WTC11 (cell line): ENCODE results near the gene PTPRH.

Source experiments
- CTCF ChIP-seq: fragments of 200-600 bp; IDR thresholded peaks from 2 replicates; pipeline ENCODE4 v1.8.0; 2022; ENCODE audit warnings: antibody characterized with exemption
- E2F4 ChIP-seq: sonication (generic); formaldehyde crosslinking; IDR thresholded peaks from 2 replicates; pipeline ENCODE4 v1.8.1; 2022; ENCODE audit warnings: low read depth, mild to moderate bottlenecking, moderate library complexity, missing genetic modification reagents, borderline replicate concordance
- FOXJ3 ChIP-seq: sonication (generic); formaldehyde crosslinking; IDR thresholded peaks from 2 replicates; pipeline ENCODE4 v1.9.0; 2021; ENCODE audit warnings: missing genetic modification reagents, mild to moderate bottlenecking, borderline replicate concordance
- MAX ChIP-seq: sonication (generic); formaldehyde crosslinking; IDR thresholded peaks from 2 replicates; pipeline ENCODE4 v1.8.0; 2022; ENCODE audit warnings: mild to moderate bottlenecking, missing genetic modification reagents
- NR1H2 ChIP-seq: sonication (generic); formaldehyde crosslinking; IDR thresholded peaks from 2 replicates; pipeline ENCODE4 v1.9.0; 2021; ENCODE audit warnings: mild to moderate bottlenecking, moderate library complexity, missing genetic modification reagents
- ZNF416 ChIP-seq: fragments of 250-450 bp; sonication (Bioruptor Pico); IDR thresholded peaks from 2 replicates; pipeline ENCODE4 v1.9.0; 2021; ENCODE audit warnings: mild to moderate bottlenecking, inconsistent platforms
- ZSCAN18 ChIP-seq: fragments of 250-450 bp; sonication (Bioruptor Pico); IDR thresholded peaks from 2 replicates; pipeline ENCODE4 v2.1.2; 2022; ENCODE audit warnings: mild to moderate bottlenecking, moderate library complexity

- TF ChIP-seq CTCF, result no peak
- TF ChIP-seq MAX (CRISPR knock-in tag), result no peak
- no peak for TF ChIP-seq NR1H2 (CRISPR knock-in tag)
- TF ChIP-seq ZSCAN18 (CRISPR knock-in tag), result no peak
- no peak for TF ChIP-seq E2F4 (CRISPR knock-in tag)
- no peak for TF ChIP-seq ZNF416 (CRISPR knock-in tag)
- TF ChIP-seq FOXJ3 (CRISPR knock-in tag), result no peak
Observed at GRCh38 chr19:55248166-55248675, 38.9 kb upstream of the PTPRH start.
